Stimulated activated CD4-positive, alpha-beta T cell treated with anti-CD3 and anti-CD28 coated beads, Interleukin-1b, Interleukin-23, amount 100 ng/mL, for 1 hour (primary cell): Measurements from ENCODE around the gene NTRK2.

Experiments
- DNase-seq, 2 donors: peaks; one replicate each; pipeline ENCODE4 v3.0.0-alpha.2; 2020; ENCODE audit warnings: low read depth in 2 of 2

NTRK2 gene

GRCh38 chr9:84736081-84736480 is 66.6 kb downstream of the NTRK2 start:
- no peak for DNase-seq

GRCh38 chr9:84736536-84736935 is 67.0 kb downstream of the NTRK2 start:
- DNase-seq, result no peak

GRCh38 chr9:84738353-84738752 is 68.8 kb downstream of the NTRK2 start:
- no peak for DNase-seq

DNA sequence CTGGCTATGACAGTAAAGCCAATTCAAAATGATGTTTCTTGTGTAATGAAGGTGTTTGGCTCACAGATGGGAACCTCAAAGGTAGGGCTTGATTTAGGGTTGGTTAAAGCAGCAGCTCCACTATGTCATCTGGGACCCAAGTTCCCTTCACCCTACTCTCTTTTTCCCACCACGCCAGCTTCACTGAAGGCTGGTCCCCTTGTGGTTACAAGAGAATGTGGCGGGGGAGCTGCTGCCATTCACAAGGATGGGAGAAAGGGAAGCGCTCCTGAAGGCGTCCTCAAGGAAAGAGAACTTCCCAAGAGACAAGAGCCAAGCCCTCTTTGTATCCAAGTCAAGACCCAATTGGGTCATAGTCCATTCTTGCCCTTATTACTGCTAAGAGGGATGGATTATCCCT is 72.7 kb downstream of the NTRK2 start:
- DNase-seq, result no peak

GRCh38 chr9:84744195-84744594 is 74.7 kb downstream of the NTRK2 start:
- DNase-seq, result no peak

- no peak for DNase-seq
Measured at GRCh38 chr9:84744726-84745125, 75.2 kb downstream of the NTRK2 start.

- no peak for DNase-seq
Measured at GRCh38 chr9:84748112-84748511, 78.6 kb downstream of the NTRK2 start.

- DNase-seq, result no peak
Measured at GRCh38 chr9:84750152-84750865, 80.8 kb downstream of the NTRK2 start.

DNA sequence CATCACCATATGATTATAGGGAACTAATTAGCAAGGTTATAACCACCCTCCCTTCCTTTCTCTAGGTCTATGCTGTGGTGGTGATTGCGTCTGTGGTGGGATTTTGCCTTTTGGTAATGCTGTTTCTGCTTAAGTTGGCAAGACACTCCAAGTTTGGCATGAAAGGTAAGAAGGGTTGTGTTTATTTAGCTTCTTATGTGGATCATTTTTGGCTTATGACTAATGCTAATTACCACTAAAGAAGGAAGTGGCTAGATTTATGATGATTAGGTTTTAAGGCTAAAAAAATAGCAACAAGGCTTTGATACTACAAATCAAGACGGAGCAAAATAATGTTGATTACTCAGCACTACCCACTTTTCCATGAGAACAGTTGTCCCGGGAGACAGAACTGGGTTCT is 82.4 kb downstream of the NTRK2 start:
- no peak for DNase-seq

DNA sequence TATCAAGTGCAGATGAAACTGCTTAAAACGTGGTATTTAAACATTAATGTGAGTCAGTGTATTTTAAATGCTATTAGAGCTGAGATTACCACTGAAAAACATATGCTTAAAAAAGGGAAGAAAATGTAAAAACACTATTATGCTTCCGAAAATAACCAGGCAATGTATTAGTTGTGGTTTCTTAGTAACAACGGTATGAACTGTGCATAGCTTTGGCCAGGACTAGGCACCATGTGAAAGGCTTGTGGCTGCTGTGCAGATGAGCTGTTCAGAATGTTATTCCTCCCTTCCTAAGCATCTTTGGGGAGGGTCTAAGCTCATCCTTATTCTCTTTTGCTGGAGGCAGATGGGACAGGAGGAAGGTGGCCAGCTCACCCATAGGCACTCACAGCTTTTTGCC is 84.9 kb downstream of the NTRK2 start:
- no peak for DNase-seq

GRCh38 chr9:84754881-84755280 is 85.4 kb downstream of the NTRK2 start:
- DNase-seq, result no peak

- DNase-seq, result no peak
Measured at GRCh38 chr9:84755380-84755779, 85.9 kb downstream of the NTRK2 start.

- no peak for DNase-seq
Measured at GRCh38 chr9:84756171-84756570, 86.6 kb downstream of the NTRK2 start.

- no peak for DNase-seq
Measured at GRCh38 chr9:84756731-84757130, 87.2 kb downstream of the NTRK2 start.

- no peak for DNase-seq
Measured at GRCh38 chr9:84758817-84759216, 89.3 kb downstream of the NTRK2 start.

DNA sequence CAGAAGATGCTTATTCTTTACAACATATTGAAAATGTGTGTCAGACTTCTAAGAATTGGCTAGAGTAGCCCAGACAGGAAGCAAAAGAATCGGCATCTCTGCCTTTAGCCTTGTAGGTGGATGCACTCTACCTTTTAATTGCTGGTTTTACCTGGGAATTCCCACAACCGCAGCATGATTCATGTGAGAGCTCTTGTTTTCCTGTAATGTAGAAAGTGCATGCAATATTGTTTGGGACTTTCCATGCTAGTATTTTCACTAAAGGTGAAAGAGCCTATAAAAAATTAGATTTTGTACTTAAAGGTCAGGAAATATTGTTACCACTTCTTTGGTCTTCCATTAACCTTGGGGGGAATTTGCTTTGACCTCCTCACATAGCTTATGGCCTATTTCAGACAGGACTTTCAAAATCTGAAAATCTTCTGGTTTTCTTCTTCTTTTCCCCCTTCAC is 89.8 kb downstream of the NTRK2 start:
- no peak for DNase-seq

DNA sequence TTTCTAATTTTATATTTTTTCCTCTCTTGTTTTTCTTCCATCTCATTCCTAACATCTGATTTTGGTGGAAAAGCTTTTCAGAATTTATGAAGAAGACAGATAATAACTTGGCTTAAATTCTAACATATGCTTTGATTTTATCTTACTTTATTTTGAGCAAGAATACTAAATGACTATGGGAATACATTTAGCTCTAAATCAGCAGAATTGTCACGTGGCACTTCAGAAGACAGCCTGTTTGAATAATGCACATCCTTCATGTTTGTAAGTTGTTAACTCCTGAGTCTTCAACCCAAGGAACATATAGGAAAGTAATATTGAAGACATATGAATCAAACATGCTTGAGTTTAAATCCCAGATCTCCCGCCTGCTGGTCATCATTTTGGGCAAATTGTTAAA is 90.3 kb downstream of the NTRK2 start:
- no peak for DNase-seq

DNA sequence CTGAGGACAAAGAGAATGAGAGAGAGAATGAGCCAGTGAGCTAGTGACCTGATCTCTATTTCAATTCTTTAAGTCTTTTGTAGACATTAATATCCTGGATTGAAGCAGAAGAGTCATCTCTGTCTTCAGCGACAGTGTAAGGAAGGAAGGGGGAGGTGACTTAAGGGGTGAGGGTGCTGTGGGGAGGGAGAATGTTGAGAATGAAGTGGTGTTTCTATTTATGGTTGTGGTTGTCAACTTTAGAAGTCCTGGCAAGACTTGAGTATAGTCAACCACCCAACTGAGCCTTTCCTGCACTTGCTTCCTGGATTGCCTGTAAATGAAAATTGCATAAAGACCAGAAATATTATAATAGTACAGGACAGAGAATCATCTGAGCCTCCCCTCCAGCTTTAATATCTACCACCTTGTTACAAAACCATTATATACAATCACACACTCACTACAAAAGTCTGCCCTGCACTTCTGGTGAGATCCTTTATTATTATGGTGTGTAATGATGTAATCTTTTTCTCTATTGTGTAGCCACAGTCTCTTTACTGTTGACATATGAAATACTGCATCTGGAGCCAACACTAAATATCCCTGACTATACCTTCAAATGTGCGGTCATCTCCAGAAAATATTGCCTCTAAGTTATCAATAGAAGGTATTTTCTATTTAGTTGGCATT is 91.7 kb downstream of the NTRK2 start:
- DNase-seq, result no peak

- no peak for DNase-seq
Measured at GRCh38 chr9:84772511-84772910, 103.0 kb downstream of the NTRK2 start.

GRCh38 chr9:84773022-84773421 is 103.5 kb downstream of the NTRK2 start:
- DNase-seq, result no peak

- no peak for DNase-seq
Measured at GRCh38 chr9:84775056-84775643, 105.6 kb downstream of the NTRK2 start.

- no peak for DNase-seq
Measured at GRCh38 chr9:84778570-84778969, 109.0 kb downstream of the NTRK2 start.

- no peak for DNase-seq
Measured at GRCh38 chr9:84779883-84780282, 110.4 kb downstream of the NTRK2 start.
